Tibial artery (tissue), 4 donors: Measurements from ENCODE around the gene MYO6.

ENCODE experiments used
- DNase-seq, 2 donors: peaks; one replicate each; pipeline ENCODE4 v3.0.0-alpha.2; 2019
- H3K27ac ChIP-seq, 2 donors: fragments of 200-600 bp; sonication (generic) in 1 of 2; 1 replicate in 1 of 2; 2 replicates in 1 of 2; pipeline ENCODE4 v1.5.1; 2018 to 2019; ENCODE audit warnings: mild to moderate bottlenecking in 1 of 2
- H3K27me3 ChIP-seq, 2 donors: fragments of 200-600 bp; sonication (generic) in 1 of 2; one replicate each; pipeline versions ENCODE4 v1.5.1 to v1.6.0; 2016 to 2019
- H3K36me3 ChIP-seq, 3 donors: fragments of 200-600 bp; sonication (generic) in 2 of 3; one replicate each; pipeline ENCODE4 v1.5.1; 2016 to 2019; ENCODE audit warnings: mild to moderate bottlenecking in 2 of 3
- H3K4me1 ChIP-seq, 4 donors: fragments of 200-600 bp; sonication (generic) in 2 of 4; 1 replicate in 3 of 4; 2 replicates in 1 of 4; pipeline ENCODE4 v1.5.1; 2016 to 2019
- H3K4me3 ChIP-seq, 2 donors: fragments of 200-600 bp; sonication (generic) in 1 of 2; 1 replicate in 1 of 2; 2 replicates in 1 of 2; pipeline ENCODE4 v1.5.1; 2018 to 2019; ENCODE audit warnings: mild to moderate bottlenecking in 2 of 2
- H3K9me3 ChIP-seq, 3 donors: fragments of 200-600 bp; sonication (generic) in 1 of 3; one replicate each; pipeline ENCODE4 v1.5.1; 2016 to 2019
- intact Hi-C: fragments of 100-400 bp; cut with DNase I; formaldehyde crosslinking; loops from one replicate; pipeline ENCODE4 v1.15.0; 2023; ENCODE audit warnings: low total_unique reads
- TF ChIP-seq, protein P1 (sequence below), 2 experiments: fragments of 200-600 bp in 1 of 2; fragments of 450-650 bp in 1 of 2; IDR thresholded peaks; one replicate each; pipeline ENCODE4 v1.5.1; 2017 to 2019; ENCODE audit warnings: antibody characterized with exemption in 2 of 2, mild to moderate bottlenecking in 1 of 2, moderate library complexity in 1 of 2

MYO6 gene

DNA sequence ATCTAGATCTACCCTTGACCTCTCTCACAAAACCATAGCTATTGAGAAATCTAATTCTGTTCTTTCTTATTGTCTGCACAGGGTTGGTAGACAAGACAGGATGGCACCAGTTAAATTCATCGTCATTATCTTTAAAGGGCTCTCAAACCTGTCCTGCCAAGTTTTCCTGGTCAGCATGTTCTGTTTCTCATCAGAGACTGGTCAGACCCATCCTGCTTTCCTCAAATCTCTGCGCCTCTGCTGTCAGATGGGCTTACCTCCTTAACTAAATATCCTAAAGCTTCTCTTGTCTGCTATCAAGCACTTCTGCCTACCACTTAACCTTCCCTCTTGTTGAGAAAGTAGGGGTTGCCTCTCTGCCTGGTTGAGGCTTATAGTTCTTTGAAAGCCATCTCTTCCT is 125.2 kb downstream of the MYO6 start:
- DNase-seq, result no peak
- Histone ChIP-seq H3K36me3 (peaks cover 13 to 26% (median 15%) of the 10 kb centered on the region in 3 donors), H3K9me3 (no peaks in the 10 kb centered on the region), H3K27ac (no peak overlapping the region), H3K4me3 (no peak overlapping the region), H3K4me1 (peaks cover 0 to 33% (median 0%) of the 10 kb centered on the region in 4 donors), H3K27me3 (no peaks in the 10 kb centered on the region)
- intact Hi-C loops, result no loop called here
- TF ChIP-seq, protein P1, sequence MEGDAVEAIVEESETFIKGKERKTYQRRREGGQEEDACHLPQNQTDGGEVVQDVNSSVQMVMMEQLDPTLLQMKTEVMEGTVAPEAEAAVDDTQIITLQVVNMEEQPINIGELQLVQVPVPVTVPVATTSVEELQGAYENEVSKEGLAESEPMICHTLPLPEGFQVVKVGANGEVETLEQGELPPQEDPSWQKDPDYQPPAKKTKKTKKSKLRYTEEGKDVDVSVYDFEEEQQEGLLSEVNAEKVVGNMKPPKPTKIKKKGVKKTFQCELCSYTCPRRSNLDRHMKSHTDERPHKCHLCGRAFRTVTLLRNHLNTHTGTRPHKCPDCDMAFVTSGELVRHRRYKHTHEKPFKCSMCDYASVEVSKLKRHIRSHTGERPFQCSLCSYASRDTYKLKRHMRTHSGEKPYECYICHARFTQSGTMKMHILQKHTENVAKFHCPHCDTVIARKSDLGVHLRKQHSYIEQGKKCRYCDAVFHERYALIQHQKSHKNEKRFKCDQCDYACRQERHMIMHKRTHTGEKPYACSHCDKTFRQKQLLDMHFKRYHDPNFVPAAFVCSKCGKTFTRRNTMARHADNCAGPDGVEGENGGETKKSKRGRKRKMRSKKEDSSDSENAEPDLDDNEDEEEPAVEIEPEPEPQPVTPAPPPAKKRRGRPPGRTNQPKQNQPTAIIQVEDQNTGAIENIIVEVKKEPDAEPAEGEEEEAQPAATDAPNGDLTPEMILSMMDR (IDR thresholded peaks at IDR 0.05), result no peak

DNA sequence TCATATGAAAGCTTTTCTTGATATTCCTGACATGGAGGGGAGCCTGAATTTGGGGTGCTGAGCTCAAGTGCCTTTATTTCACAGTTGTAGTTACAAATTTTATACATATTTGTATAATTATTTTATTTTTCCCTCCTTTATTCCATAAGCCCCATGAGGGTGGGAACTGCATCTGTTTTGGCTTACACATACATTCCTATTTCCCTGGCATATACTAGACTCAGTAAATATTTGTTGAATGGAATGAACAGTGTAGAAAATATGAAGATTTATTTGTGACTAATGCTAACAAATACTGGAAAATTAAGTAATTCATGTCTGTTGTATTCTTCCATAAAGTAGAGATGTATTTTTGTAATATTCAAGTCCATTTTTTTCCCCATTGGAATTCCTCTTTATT is 127.1 kb downstream of the MYO6 start:
- Histone ChIP-seq H3K9me3 (no peaks in the 10 kb centered on the region), H3K4me1 (peaks cover 0 to 14% (median 0%) of the 10 kb centered on the region in 4 donors), H3K27ac (no peak overlapping the region), H3K4me3 (no peak overlapping the region), H3K36me3 (peaks cover 13 to 26% (median 15%) of the 10 kb centered on the region in 3 donors), H3K27me3 (no peaks in the 10 kb centered on the region)
- no peak for DNase-seq
- TF ChIP-seq, protein P1 (IDR thresholded peaks at IDR 0.05), result no peak
- intact Hi-C loops, result no loop called here

DNA sequence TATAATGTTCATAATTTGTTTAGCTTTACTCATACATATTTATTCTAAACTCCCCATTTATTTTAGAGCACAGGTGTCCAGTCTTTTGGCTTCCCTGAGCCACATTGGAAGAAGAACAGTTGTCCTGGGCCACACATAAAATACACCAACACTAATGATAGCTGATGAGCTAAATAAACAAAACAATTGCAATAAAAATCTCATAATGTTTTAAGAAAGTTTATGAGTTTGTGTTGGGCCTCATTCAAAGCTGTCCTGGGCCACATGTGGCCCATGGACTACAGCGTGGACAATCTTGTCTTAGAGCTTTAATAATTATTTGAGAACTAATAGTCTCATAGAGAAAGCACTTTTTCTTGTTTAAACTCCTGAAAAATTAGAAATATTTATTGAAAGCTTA is 131.3 kb downstream of the MYO6 start:
- DNase-seq, result no peak
- H3K27ac ChIP-seq, result no peak overlapping the region
- no peaks in the 10 kb centered on the region for H3K27me3 ChIP-seq
- TF ChIP-seq, protein P1 (IDR thresholded peaks at IDR 0.05), result no peak
- H3K36me3 ChIP-seq, result peaks cover 6 to 17% (median 10%) of the 10 kb centered on the region in 3 donors
- intact Hi-C loops, result no loop called here
- no peaks in the 10 kb centered on the region for H3K9me3 ChIP-seq
- peaks cover 0 to 11% (median 0%) of the 10 kb centered on the region in 4 donors for H3K4me1 ChIP-seq
- H3K4me3 ChIP-seq, result no peak overlapping the region

DNA sequence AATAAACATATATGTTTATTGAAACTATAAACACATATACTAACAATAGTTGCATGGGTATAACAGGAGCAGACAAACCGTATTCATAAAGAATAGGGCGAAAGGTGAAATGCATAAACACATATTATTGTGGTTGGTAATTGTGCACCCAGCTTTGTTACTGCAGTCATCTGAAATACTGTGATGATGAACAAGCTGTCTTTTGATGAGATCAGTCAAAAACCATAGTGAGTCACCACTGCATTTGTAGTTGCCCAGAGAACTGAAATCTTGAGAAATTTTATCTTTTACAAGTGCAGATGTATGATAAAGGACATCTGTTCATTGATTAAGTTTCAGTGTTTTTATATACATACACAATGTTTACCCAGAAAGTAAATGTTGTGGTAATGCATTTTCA is 133.7 kb downstream of the MYO6 start:
- DNase-seq, result no peak

DNA sequence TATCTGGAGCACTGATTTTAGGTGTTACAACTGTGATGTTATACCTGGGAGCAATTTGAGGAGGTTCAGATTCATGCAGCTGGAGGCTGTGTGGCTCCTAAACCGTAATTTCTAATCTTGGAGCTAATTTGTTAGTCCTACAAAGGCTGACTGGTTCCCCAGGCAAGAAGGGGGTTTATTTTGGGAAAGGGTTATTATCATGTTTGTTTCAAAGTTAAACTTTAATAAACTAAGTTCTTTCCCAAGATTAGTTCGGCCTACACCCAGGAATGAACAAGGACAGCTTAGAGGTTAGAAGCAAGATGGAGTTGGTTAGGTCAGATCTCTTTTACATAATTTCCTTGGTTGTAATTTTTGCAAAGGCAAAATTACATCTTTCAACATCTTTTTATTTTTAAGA is 135.8 kb downstream of the MYO6 start:
- intact Hi-C loops, result no loop called here
- H3K36me3 ChIP-seq, result peaks cover 0 to 36% (median 11%) of the 10 kb centered on the region in 3 donors
- no peak for DNase-seq
- no peak overlapping the region for H3K27ac ChIP-seq
- H3K4me1 ChIP-seq, result no peaks in the 10 kb centered on the region
- TF ChIP-seq, protein P1 (IDR thresholded peaks at IDR 0.05), result no peak
- H3K27me3 ChIP-seq, result no peaks in the 10 kb centered on the region
- no peaks in the 10 kb centered on the region for H3K9me3 ChIP-seq
- no peak overlapping the region for H3K4me3 ChIP-seq

More for the DNA sequence above, 133.7 kb downstream of the MYO6 start:
- H3K27me3 ChIP-seq, result no peaks in the 10 kb centered on the region
- no peaks in the 10 kb centered on the region for H3K9me3 ChIP-seq
- no peak overlapping the region for H3K27ac ChIP-seq
- peaks cover 0 to 30% (median 11%) of the 10 kb centered on the region in 3 donors for H3K36me3 ChIP-seq
- no peak overlapping the region for H3K4me3 ChIP-seq
- peaks cover 0 to 11% (median 0%) of the 10 kb centered on the region in 4 donors for H3K4me1 ChIP-seq
- intact Hi-C loops, result no loop called here
- TF ChIP-seq, protein P1 (IDR thresholded peaks at IDR 0.05), result no peak

DNA sequence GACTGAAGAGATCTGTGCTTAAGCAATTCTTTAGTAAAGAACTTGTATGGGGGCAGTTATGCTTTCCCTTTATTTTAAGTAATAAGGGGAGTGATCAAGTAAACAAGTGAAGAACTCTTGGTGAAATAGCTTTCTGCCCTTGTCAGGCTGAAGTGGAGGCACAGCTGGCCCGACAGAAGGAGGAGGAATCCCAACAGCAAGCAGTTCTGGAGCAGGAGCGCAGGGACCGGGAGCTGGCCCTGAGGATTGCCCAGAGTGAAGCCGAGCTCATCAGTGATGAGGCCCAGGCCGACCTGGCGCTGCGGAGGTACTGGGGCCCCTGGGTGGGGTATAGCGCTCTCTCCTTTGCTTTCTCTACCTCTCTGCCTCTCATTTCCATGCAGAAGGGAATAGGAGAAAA is 143.3 kb downstream of the MYO6 start:
- Histone ChIP-seq H3K36me3 (peaks cover 11 to 28% (median 16%) of the 10 kb centered on the region in 3 donors), H3K27ac (no peak overlapping the region), H3K4me1 (no peaks in the 10 kb centered on the region), H3K27me3 (no peaks in the 10 kb centered on the region), H3K4me3 (no peak overlapping the region), H3K9me3 (no peaks in the 10 kb centered on the region)
- intact Hi-C loops, result no loop called here
- no peak for DNase-seq
- TF ChIP-seq, protein P1 (IDR thresholded peaks at IDR 0.05), result no peak
